ENCODE measurements around the gene PGAP2.
"Not testable (repeated sequence)": the region's sequence is repeated elsewhere in the genome, so short reads cannot be mapped to it uniquely, and the experiment has no call there.

The PGAP2 gene

GRCh38 chr11:3807909-3808860, at the start of gene PGAP2:
TSS of gene PGAP2 (plus strand) at chr11:3808560. CDS start at chr11:3811260, 2,700 bp downstream.
- peak; percentile 75 for DNase-seq

- no peak for DNase-seq
Observed at GRCh38 chr11:3764266-3764665, 44.1 kb upstream of the PGAP2 start.

GRCh38 chr11:3766836-3767235, 41.5 kb upstream of the PGAP2 start:
- not testable (repeated sequence) for DNase-seq

- DNase-seq: no peak
Observed at GRCh38 chr11:3767536-3767935, 40.8 kb upstream of the PGAP2 start.

- no peak for DNase-seq
Observed at GRCh38 chr11:3773180-3773579, 35.2 kb upstream of the PGAP2 start.

GRCh38 chr11:3775736-3776406, 32.5 kb upstream of the PGAP2 start:
- DNase-seq: no peak

GRCh38 chr11:3781423-3781822, 26.9 kb upstream of the PGAP2 start:
- DNase-seq: no peak

GRCh38 chr11:3782963-3783362, 25.4 kb upstream of the PGAP2 start:
- no peak for DNase-seq

- no peak for DNase-seq
Observed at GRCh38 chr11:3783611-3784010, 24.7 kb upstream of the PGAP2 start.

- no peak for DNase-seq
Observed at GRCh38 chr11:3786781-3787428, 21.5 kb upstream of the PGAP2 start.

- not testable (repeated sequence) for DNase-seq
Observed at GRCh38 chr11:3794387-3794786, 14.0 kb upstream of the PGAP2 start.

GRCh38 chr11:3795131-3796001, 13.0 kb upstream of the PGAP2 start:
- no peak for DNase-seq

GRCh38 chr11:3796002-3796311, 12.4 kb upstream of the PGAP2 start:
- DNase-seq: no peak

- DNase-seq: no peak
Observed at GRCh38 chr11:3796346-3796745, 12.0 kb upstream of the PGAP2 start.

- DNase-seq: no peak
Observed at GRCh38 chr11:3796801-3797328, 11.5 kb upstream of the PGAP2 start.

- peak; percentile 99 for DNase-seq
Observed at GRCh38 chr11:3797329-3798090, 10.8 kb upstream of the PGAP2 start, which contains the start of gene NUP98. TSS of gene NUP98 (minus strand) at chr11:3797554. CDS start at chr11:3782117, 15,437 bp downstream.

- no peak for DNase-seq
Observed at GRCh38 chr11:3799143-3799542, 9.2 kb upstream of the PGAP2 start.

- no peak for DNase-seq
Observed at GRCh38 chr11:3799873-3800272, 8.5 kb upstream of the PGAP2 start.

GRCh38 chr11:3802011-3802790, 6.2 kb upstream of the PGAP2 start:
- DNase-seq: no peak

- DNase-seq: no peak
Observed at GRCh38 chr11:3803726-3804495, 4.4 kb upstream of the PGAP2 start.

All from activated CD4-positive, CD25-positive, alpha-beta regulatory T cell treated with anti-CD3 and anti-CD28 coated beads, Interleukin-2, amount 50 U/mL, for 72 hours (primary cell).